OCI-LY7 (cell line): Measurements from ENCODE around the gene FOXJ3. TPM values are rescaled to one million over a fixed set of nuclear protein-coding genes. Genes with fewer than 3 reads are reported as not detected.

Source experiments
- BruUV-seq: library from RNA; stranded (reverse); fragments of 400-500 nt; replicated peaks from 2 replicates; lab custom pipeline; 2021; lab: Mats Ljungman, UMichigan
- CTCF ChIA-PET: fragments of 300-600 bp; sonication (Branson Sonifier 250); formaldehyde crosslinking; loops from one replicate; lab custom pipeline; 2022; ENCODE audit warnings: antibody characterized with exemption; ENCODE audit not compliant: unreplicated experiment; lab: Charles Lee
- POLR2A ChIA-PET: fragments of 300-600 bp; sonication (Branson Sonifier 250); formaldehyde crosslinking; loops from one replicate; lab custom pipeline; 2022; ENCODE audit warnings: antibody characterized with exemption; lab: Charles Lee
- DNase-seq: peaks from one replicate; pipeline ENCODE4 v3.0.0-alpha.2; 2015; ENCODE audit warnings: low spot score
- H2AFZ ChIP-seq: fragments of 200-600 bp; sonication (generic), shearing (Covaris generic); 2 replicates; pipeline ENCODE4 v1.6.1; 2014; ENCODE audit warnings: mild to moderate bottlenecking, antibody characterized with exemption, low read length, moderate library complexity
- H3K27ac ChIP-seq: fragments of 200-600 bp; sonication (generic); 2 replicates; pipeline ENCODE4 v1.5.1; 2014; ENCODE audit warnings: mixed run types, low read depth, mild to moderate bottlenecking, moderate library complexity, low read length, inconsistent platforms; ENCODE audit not compliant: poor library complexity, severe bottlenecking
- H3K36me3 ChIP-seq: fragments of 200-600 bp; sonication (generic); 2 replicates; pipeline ENCODE4 v1.6.1; 2014; ENCODE audit warnings: mild to moderate bottlenecking, antibody characterized with exemption, low read length, moderate library complexity, mixed read lengths; ENCODE audit not compliant: insufficient read depth
- H3K4me1 ChIP-seq: fragments of 200-600 bp; sonication (generic); 2 replicates; pipeline ENCODE4 v1.5.1; 2014; ENCODE audit warnings: mild to moderate bottlenecking, low read length; ENCODE audit not compliant: insufficient read depth, poor library complexity, severe bottlenecking
- H3K4me2 ChIP-seq: fragments of 200-600 bp; sonication (generic); 2 replicates; pipeline ENCODE4 v1.6.1; 2014; ENCODE audit warnings: mild to moderate bottlenecking, low read length
- H3K4me3 ChIP-seq: fragments of 200-600 bp; sonication (generic); 2 replicates; pipeline ENCODE4 v1.5.1; 2014; ENCODE audit warnings: mild to moderate bottlenecking, low read depth, low read length; ENCODE audit not compliant: poor library complexity, severe bottlenecking
- H3K79me2 ChIP-seq: fragments of 200-600 bp; sonication (generic); 2 replicates; pipeline ENCODE4 v1.6.1; 2016; ENCODE audit warnings: low read depth, mild to moderate bottlenecking, low read length, moderate library complexity, mixed read lengths; ENCODE audit not compliant: insufficient read depth
- H3K9me2 ChIP-seq: fragments of 200-600 bp; sonication (generic); 2 replicates; pipeline ENCODE4 v1.6.1; 2016; ENCODE audit warnings: mild to moderate bottlenecking, low read length, mixed read lengths; ENCODE audit not compliant: insufficient read depth
- H3K9me3 ChIP-seq: fragments of 200-600 bp; sonication (generic); 2 replicates; pipeline ENCODE4 v1.6.1; 2014; ENCODE audit warnings: mild to moderate bottlenecking, mixed run types, low read length, mixed read lengths
- H4K20me1 ChIP-seq: fragments of 200-600 bp; sonication (generic); 2 replicates; pipeline ENCODE4 v1.6.1; 2014; ENCODE audit warnings: mild to moderate bottlenecking, antibody characterized with exemption, low read length, moderate library complexity, mixed read lengths; ENCODE audit not compliant: insufficient read depth
- CTCF ChIP-seq: fragments of 200-600 bp; sonication (generic); conservative IDR thresholded peaks from 2 replicates; pipeline ENCODE4 v1.5.1; 2014; ENCODE audit warnings: mild to moderate bottlenecking, antibody characterized with exemption, low read length, moderate library complexity, mixed read lengths
- EZH2phosphoT487 ChIP-seq: fragments of 200-600 bp; sonication (generic); IDR thresholded peaks from 2 replicates; pipeline ENCODE4 v1.6.1; 2018; ENCODE audit warnings: low read depth, borderline replicate concordance, mild to moderate bottlenecking, mixed run types, antibody characterized with exemption, low read length, moderate library complexity, mixed read lengths
- intact Hi-C: fragments of 100-400 bp; cut with micrococcal nuclease; formaldehyde crosslinking; loops from one replicate; pipeline ENCODE4 v1.10.0; 2022; ENCODE audit not compliant: unreplicated experiment
- total RNA-seq, 2 experiments: library from RNA; depleted of rRNA in 1 of 2; stranded (reverse); fragments of >200 nt in 1 of 2; shearing (Covaris generic) in 1 of 2; gene quantifications; 2 replicates each; pipeline ENCODE4 v1.2.3, GENCODE V29; 2014 to 2022

FOXJ3 gene
- total RNA-seq, 2 experiments from 2014 or later: 34.8 to 43.1 TPM

GRCh38 chr1:42176902-42177519 is 158.0 kb downstream of the FOXJ3 start:
- Histone ChIP-seq H4K20me1 (peaks cover 5% of the 10 kb centered on the region; the same call in 1 of the 2 replicates), H3K79me2 (no peaks in the 10 kb centered on the region), H2AFZ (no peak overlapping the region), H3K4me2 (no peak overlapping the region), H3K9me3 (no peaks in the 10 kb centered on the region), H3K27ac (no peak overlapping the region), H3K4me3 (no peak overlapping the region), H3K36me3 (peaks cover 38% of the 10 kb centered on the region), H3K4me1 (no peaks in the 10 kb centered on the region), H3K9me2 (no peaks in the 10 kb centered on the region)
- TSS peak; percentile 23 for BruUV-seq
- intact Hi-C loops: loop anchor here (2.0 kb wide), 1 partner anchor 158 kb away; the partner anchor contains the start of gene FOXJ3
- ChIA-PET CTCF (no interaction called here), POLR2A (interaction anchor here (1.0 kb wide), 1 partner anchor 22 kb away, joined by 3 read pairs; no protein-coding TSS in a partner anchor)
- DNase-seq: peak; percentile 54
- TF ChIP-seq CTCF (peak; percentile 96), EZH2phosphoT487 (no peak)

GRCh38 chr1:42175314-42176054 is 159.6 kb downstream of the FOXJ3 start:
- BruUV-seq: no TSS peak
- Histone ChIP-seq H2AFZ (no peak overlapping the region), H3K4me1 (no peaks in the 10 kb centered on the region), H3K9me3 (no peaks in the 10 kb centered on the region), H3K4me2 (no peak overlapping the region), H4K20me1 (peaks cover 5% of the 10 kb centered on the region; the same call in 1 of the 2 replicates), H3K36me3 (peaks cover 28% of the 10 kb centered on the region), H3K9me2 (no peaks in the 10 kb centered on the region), H3K27ac (no peak overlapping the region), H3K4me3 (no peak overlapping the region), H3K79me2 (no peaks in the 10 kb centered on the region)
- intact Hi-C loops: loop anchor here (2.0 kb wide), 1 partner anchor 159 kb away; the partner anchor contains the start of gene FOXJ3
- DNase-seq: no peak
- TF ChIP-seq CTCF: no peak
- TF ChIP-seq EZH2phosphoT487: no peak
- ChIA-PET CTCF (no interaction called here), POLR2A (interaction anchor here (1.0 kb wide), 1 partner anchor 23 kb away, joined by 3 read pairs; no protein-coding TSS in a partner anchor)
